Measurements from ENCODE around the gene PLTP.
A peak's percentile ranks its signal among the peaks of the same experiment; 100 is the strongest.
"Not testable (repeated sequence)": the region's sequence is repeated elsewhere in the genome, so short reads cannot be mapped to it uniquely, and the experiment has no call there.

PLTP gene, protein sequence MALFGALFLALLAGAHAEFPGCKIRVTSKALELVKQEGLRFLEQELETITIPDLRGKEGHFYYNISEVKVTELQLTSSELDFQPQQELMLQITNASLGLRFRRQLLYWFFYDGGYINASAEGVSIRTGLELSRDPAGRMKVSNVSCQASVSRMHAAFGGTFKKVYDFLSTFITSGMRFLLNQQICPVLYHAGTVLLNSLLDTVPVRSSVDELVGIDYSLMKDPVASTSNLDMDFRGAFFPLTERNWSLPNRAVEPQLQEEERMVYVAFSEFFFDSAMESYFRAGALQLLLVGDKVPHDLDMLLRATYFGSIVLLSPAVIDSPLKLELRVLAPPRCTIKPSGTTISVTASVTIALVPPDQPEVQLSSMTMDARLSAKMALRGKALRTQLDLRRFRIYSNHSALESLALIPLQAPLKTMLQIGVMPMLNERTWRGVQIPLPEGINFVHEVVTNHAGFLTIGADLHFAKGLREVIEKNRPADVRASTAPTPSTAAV

DNA sequence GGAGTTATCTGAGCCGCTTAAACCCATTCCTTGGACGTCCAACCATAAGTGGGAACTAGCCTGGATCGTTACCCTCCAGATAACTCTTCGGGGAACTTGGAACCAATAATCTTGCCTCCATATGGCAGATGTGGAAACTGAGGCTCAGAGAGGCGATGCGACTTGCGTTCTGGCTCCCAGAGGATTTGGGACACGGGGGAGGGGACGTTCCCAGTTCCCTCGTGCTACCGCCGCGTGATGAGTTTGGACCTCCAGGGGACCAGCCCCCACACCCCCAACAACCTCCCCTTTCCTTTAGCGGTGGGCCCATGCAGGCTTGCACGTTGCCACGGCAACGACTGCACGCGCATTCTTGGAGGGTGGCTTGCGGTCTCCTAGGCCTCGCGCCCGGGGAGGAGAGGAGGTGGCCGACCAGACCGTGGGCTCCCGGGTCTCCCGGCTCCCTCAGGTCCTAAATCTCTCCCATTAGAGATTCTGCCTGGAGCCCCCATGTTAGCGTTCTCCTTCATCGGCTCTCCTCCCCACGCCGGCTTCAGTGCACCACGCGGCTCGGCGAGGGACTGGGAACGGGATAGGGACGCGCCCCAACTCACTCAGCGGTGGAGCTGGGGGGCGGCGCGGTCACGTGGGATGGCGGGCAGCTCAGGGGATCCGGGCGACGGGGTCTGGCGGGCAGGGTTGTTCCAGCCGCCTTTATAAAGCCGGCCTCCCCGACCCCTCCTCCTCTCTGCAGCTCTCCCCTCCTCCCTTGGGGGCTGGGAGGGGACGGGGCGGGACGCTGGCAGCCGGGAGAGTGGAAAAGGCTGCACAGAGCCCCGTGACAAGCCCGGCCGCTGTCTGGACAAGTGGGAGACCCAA lies at the start of gene PLTP:
PLTP (minus strand) TSS at position 670 of the 858 bp plus-strand sequence. CDS start 703 bp downstream, outside the sequence.
- H3K9me3 ChIP-seq (ENCODE audit: control insufficient read depth, low read length), result no peaks in the 10 kb centered on the region
- peaks cover 24% of the 10 kb centered on the region for H3K4me1 ChIP-seq (ENCODE audit: control insufficient read depth, insufficient read depth, low read length)
- no peaks in the 10 kb centered on the region for H3K36me3 ChIP-seq (ENCODE audit: control insufficient read depth, insufficient read depth, low read length)
- peak within 1 kb of the TSS; percentile 23 for H3K4me3 ChIP-seq (ENCODE audit: low read length)
- no peaks in the 10 kb centered on the region for H3K27me3 ChIP-seq (ENCODE audit: control insufficient read depth, insufficient read depth, low read length)
- peak within 1 kb of the TSS; percentile 52 for H3K9ac ChIP-seq (ENCODE audit: low read length)

DNA sequence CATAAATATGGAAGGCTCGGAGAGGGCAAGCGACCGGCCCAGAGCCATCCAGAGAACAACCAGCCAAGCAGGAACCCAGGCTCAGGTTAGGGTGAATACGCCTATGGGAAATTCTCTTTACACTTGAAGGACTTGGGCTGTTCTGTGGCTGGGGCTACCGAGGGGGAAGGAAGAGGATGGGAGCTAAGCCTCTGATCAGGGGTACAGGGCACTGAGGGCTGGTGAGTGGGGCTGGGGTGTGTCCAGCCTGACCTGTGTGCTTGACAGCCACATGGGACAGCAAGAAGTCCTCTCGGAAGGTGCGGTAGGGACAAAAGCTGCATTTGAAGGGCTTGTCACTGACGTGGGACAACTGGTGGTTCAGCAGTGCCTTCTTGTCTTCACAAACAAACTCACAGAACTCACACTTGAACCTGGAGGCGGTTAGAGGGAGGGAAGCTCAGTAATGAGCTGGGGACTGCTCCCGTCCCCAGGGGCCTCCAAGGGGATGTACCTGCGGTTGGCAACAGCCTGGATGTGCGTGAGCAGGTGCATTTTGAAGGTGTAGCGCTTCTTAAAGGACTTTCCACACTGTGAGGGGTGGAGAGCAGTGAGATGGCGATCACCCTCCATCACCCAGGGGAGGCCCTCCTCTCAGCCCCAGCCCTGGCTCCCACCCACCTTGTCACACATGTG lies 48.1 kb upstream of the PLTP start:
- Histone ChIP-seq H3K36me3 (ENCODE audit: control insufficient read depth, insufficient read depth, low read length) (peaks cover 20% of the 10 kb centered on the region), H3K27me3 (ENCODE audit: control insufficient read depth, insufficient read depth, low read length) (no peaks in the 10 kb centered on the region), H3K9ac (ENCODE audit: low read length) (no peak overlapping the region)

DNA sequence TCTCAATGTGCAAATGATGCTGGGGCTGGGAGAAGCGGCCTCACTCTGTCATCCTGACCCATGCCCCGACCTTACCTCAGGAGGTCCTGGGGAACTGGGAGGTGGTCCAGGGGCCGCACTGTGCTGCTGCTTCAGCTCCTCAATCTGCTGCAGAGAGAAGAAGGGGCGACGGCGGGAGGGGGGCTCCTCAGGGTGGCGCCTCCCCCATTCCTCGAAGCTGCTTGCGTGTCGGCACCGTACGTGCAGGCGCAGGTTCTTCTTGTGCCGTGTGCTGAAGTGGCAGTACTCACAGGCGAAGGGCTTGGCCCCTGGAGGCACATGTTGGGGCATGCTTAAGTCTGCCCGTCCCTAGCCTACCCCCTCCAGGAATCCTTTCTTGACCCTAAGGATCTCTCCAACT lies 47.2 kb upstream of the PLTP start:
- H3K9me3 ChIP-seq (ENCODE audit: control insufficient read depth, low read length), result no peaks in the 10 kb centered on the region
- H3K4me3 ChIP-seq (ENCODE audit: low read length), result no peak overlapping the region
- no peak overlapping the region for H3K9ac ChIP-seq (ENCODE audit: low read length)
- no peaks in the 10 kb centered on the region for H3K4me1 ChIP-seq (ENCODE audit: control insufficient read depth, insufficient read depth, low read length)
- H3K36me3 ChIP-seq (ENCODE audit: control insufficient read depth, insufficient read depth, low read length), result peaks cover 20% of the 10 kb centered on the region
- H3K27me3 ChIP-seq (ENCODE audit: control insufficient read depth, insufficient read depth, low read length), result no peaks in the 10 kb centered on the region

More for the DNA sequence above, 48.1 kb upstream of the PLTP start:
- H3K4me3 ChIP-seq (ENCODE audit: low read length), result no peak overlapping the region
- H3K9me3 ChIP-seq (ENCODE audit: control insufficient read depth, low read length), result no peaks in the 10 kb centered on the region
- H3K4me1 ChIP-seq (ENCODE audit: control insufficient read depth, insufficient read depth, low read length), result no peaks in the 10 kb centered on the region

DNA sequence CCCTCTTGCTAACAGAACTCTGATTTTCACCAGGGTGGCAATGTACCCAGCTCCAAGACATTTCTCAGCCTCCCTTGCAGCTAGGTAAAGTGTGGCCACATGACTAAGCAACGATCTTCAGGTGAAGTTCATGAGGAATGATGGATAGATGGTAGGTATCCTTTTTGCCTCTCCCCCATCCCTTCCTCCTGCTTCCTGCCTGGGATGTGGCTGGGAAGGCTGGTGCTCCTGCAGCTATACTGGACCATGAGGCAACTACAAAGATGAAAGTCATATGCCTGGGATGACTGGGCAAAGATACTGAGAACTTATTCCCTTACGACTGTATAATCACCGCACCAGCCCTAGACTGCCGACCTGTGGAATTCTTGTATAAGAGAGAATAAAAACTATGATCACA lies 46.6 kb upstream of the PLTP start:
- no peaks in the 10 kb centered on the region for H3K9me3 ChIP-seq (ENCODE audit: control insufficient read depth, low read length)
- no peak overlapping the region for H3K9ac ChIP-seq (ENCODE audit: low read length)
- H3K36me3 ChIP-seq (ENCODE audit: control insufficient read depth, insufficient read depth, low read length), result peaks cover 25% of the 10 kb centered on the region
- no peak overlapping the region for H3K4me3 ChIP-seq (ENCODE audit: low read length)
- no peaks in the 10 kb centered on the region for H3K27me3 ChIP-seq (ENCODE audit: control insufficient read depth, insufficient read depth, low read length)
- H3K4me1 ChIP-seq (ENCODE audit: control insufficient read depth, insufficient read depth, low read length), result no peaks in the 10 kb centered on the region

DNA sequence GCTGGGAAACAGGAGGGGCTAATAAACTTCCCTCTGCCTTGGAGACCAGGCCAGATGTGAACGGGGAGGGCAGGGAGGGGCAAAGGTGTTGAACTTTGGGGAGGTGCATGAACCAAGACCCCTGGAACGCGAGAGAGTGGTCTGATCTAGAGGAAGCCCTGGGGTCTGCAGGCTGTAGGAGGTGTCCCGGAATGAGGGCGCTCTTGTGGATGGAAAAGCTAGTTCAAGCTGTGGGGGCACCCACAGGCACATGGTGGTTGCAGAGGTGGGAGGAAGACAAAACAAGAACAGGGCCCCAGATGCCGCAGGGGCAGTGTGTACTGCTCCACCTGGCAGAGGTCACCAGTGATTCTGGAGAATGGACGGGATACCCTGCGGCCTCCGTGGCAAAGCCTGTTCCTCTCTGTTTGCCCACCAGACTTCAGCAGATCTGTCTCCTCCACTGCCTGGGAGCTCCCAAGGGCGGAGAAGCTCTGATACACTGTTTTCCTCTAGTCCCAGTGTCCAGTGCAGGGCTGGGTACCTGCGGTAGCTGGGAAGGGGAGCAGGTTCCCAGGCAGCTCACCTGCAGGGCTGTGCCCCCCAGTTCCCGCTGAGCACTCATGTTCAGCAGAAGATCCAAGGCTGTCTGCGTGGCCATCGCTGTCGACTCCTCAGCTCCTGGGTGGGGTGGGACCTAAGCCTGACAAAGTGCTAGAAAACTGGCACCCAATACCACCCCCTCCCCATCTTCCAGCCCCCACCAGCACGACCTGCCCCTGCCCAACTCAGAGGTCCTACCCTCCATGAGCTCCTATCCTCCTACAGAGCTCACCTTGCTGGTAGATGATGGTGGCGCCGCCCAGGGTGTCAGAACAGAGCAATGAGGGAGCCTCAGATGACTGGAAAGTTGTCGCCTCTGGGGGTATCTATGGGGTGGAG lies 45.3 kb upstream of the PLTP start:
- no peaks in the 10 kb centered on the region for H3K9me3 ChIP-seq (ENCODE audit: control insufficient read depth, low read length)
- no peaks in the 10 kb centered on the region for H3K27me3 ChIP-seq (ENCODE audit: control insufficient read depth, insufficient read depth, low read length)
- no peak overlapping the region for H3K4me3 ChIP-seq (ENCODE audit: low read length)
- H3K4me1 ChIP-seq (ENCODE audit: control insufficient read depth, insufficient read depth, low read length), result no peaks in the 10 kb centered on the region
- H3K36me3 ChIP-seq (ENCODE audit: control insufficient read depth, insufficient read depth, low read length), result peaks cover 33% of the 10 kb centered on the region
- no peak overlapping the region for H3K9ac ChIP-seq (ENCODE audit: low read length)

DNA sequence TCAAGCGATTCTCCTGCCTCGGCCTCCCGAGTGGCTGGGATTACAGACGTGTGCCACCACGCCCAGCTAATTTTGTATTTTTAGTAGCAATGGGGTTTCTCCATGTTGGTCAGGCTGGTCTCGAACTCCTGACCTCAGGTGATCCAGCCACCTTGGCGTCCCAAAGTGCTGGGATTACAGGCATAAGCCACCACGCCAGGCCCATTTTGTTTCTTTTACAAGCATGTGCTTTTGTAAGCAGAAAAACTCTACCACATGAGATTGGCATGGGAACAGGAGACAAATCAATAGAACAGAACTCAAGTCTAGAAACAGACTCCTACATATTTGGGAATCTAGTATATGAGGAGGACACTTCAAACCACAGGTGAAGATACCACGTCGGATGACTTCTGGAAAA lies 44.4 kb upstream of the PLTP start:
- H3K4me1 ChIP-seq (ENCODE audit: control insufficient read depth, insufficient read depth, low read length); H3K27me3 ChIP-seq (ENCODE audit: control insufficient read depth, insufficient read depth, low read length); H3K9ac ChIP-seq (ENCODE audit: low read length); H3K4me3 ChIP-seq (ENCODE audit: low read length); H3K9me3 ChIP-seq (ENCODE audit: control insufficient read depth, low read length): not testable (repeated sequence)
- H3K36me3 ChIP-seq (ENCODE audit: control insufficient read depth, insufficient read depth, low read length), result peaks cover 41% of the 10 kb centered on the region

DNA sequence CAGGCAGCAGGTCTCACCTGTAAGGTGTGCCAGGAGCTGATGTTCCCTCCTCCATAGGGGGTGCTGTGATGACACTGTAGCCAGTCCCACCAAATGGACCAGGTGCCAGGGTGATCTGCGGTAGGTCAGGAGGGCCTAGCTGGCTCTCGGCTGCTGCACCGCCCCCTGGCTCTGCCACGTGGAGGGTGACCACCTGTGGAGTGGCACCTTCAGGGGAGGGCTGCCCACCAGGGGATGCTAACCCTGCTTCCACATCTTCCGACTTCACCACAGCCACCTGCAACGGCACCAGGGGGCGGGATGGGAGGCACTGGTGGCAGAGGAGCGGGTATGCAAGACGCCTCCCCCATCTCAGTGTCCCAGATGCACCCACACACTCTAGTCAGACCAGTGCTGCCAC lies 41.7 kb upstream of the PLTP start:
- H3K27me3 ChIP-seq (ENCODE audit: control insufficient read depth, insufficient read depth, low read length), result no peaks in the 10 kb centered on the region
- no peak overlapping the region for H3K9ac ChIP-seq (ENCODE audit: low read length)
- no peaks in the 10 kb centered on the region for H3K9me3 ChIP-seq (ENCODE audit: control insufficient read depth, low read length)
- no peak overlapping the region for H3K4me3 ChIP-seq (ENCODE audit: low read length)
- peaks cover 35% of the 10 kb centered on the region for H3K36me3 ChIP-seq (ENCODE audit: control insufficient read depth, insufficient read depth, low read length)
- H3K4me1 ChIP-seq (ENCODE audit: control insufficient read depth, insufficient read depth, low read length), result no peaks in the 10 kb centered on the region

DNA sequence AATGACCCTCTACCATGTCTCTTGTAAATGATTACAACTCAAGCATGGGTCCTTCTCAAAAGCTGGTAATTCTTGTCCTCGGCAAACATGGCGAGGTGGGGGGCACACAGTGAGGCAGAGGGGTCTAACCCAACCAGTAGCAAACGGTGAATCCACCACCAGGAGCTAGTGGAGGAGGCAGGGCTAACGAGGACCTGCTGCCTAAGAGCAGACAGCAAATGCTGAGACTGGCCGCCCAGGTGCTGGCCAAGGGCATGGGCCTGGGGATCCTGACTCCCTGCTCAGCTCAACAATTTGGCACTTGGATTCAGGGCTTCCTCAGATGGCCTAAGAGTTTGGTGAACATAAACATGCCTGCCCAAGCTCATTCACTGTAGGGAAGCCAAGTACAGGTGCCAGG lies 40.9 kb upstream of the PLTP start:
- H3K36me3 ChIP-seq (ENCODE audit: control insufficient read depth, insufficient read depth, low read length), result peaks cover 30% of the 10 kb centered on the region

DNA sequence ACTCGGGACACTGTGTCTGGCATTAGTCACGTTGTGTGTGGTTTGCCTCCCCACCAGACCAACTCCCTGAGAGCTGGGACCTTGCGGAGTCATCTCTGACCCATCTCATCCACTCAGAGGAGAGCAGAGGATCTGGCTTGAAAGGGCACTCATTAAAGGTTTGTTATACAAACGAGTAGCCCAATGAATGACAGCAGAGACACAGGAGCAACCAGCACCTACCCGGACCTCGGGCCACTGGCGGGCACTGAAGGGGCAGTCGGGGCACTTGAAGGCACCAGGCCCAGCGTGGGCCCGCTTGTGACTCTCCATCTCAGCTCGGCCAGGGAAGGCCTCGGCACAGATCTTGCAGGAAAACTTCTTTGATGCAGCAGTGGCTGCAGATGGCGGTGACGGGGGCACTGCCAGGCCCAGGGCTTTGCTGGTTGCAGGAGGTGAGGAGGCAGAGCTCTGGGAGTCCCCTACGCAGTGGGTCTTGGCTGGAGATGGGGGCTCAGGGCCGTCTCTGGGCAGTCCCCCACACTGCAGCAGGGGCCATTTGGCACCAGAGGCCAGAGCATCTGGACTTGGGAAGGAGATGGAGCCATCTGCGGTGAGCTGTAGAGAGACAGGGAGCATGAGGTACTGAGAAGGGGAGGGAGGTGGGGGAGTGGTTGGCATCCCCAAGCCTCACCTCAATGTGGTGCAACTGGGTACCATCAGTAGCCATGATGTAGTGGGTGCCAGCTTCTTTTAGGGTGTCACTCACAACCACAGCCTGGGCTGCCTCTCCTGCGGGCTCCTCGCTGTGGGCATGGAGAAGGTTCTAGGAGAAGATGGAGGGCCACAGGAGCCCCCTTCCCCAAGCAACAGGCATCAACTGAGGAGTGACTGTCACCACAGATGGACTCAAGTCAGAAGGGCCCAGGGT lies 40.2 kb upstream of the PLTP start:
- H3K9ac ChIP-seq (ENCODE audit: low read length), result no peak overlapping the region
- no peaks in the 10 kb centered on the region for H3K4me1 ChIP-seq (ENCODE audit: control insufficient read depth, insufficient read depth, low read length)
- H3K27me3 ChIP-seq (ENCODE audit: control insufficient read depth, insufficient read depth, low read length), result no peaks in the 10 kb centered on the region
- peaks cover 31% of the 10 kb centered on the region for H3K36me3 ChIP-seq (ENCODE audit: control insufficient read depth, insufficient read depth, low read length)
- no peak overlapping the region for H3K4me3 ChIP-seq (ENCODE audit: low read length)
- no peaks in the 10 kb centered on the region for H3K9me3 ChIP-seq (ENCODE audit: control insufficient read depth, low read length)

More for the DNA sequence above, 40.9 kb upstream of the PLTP start:
- H3K9me3 ChIP-seq (ENCODE audit: control insufficient read depth, low read length), result no peaks in the 10 kb centered on the region
- no peaks in the 10 kb centered on the region for H3K4me1 ChIP-seq (ENCODE audit: control insufficient read depth, insufficient read depth, low read length)
- H3K27me3 ChIP-seq (ENCODE audit: control insufficient read depth, insufficient read depth, low read length), result no peaks in the 10 kb centered on the region
- no peak overlapping the region for H3K4me3 ChIP-seq (ENCODE audit: low read length)
- H3K9ac ChIP-seq (ENCODE audit: low read length), result no peak overlapping the region

DNA sequence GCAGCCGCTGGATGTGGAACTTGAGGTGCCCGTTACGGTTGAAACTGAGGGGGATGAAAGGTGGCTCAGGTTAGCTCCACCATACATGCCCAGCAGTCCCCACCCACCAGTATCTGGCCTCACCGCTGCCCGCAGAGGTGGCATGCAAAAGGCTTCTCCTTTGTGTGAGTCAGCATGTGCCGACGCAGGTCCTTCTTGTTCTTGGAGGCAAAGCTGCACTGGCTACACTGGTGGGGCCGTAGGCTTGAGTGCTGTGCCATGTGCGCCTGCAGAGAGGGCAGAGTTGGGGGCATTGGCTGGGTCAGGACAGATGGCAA lies 38.3 kb upstream of the PLTP start:
- peaks cover 12% of the 10 kb centered on the region for H3K4me1 ChIP-seq (ENCODE audit: control insufficient read depth, insufficient read depth, low read length)
- no peaks in the 10 kb centered on the region for H3K9me3 ChIP-seq (ENCODE audit: control insufficient read depth, low read length)
- H3K9ac ChIP-seq (ENCODE audit: low read length), result no peak overlapping the region
- no peak overlapping the region for H3K4me3 ChIP-seq (ENCODE audit: low read length)
- peaks cover 48% of the 10 kb centered on the region for H3K36me3 ChIP-seq (ENCODE audit: control insufficient read depth, insufficient read depth, low read length)
- H3K27me3 ChIP-seq (ENCODE audit: control insufficient read depth, insufficient read depth, low read length), result no peaks in the 10 kb centered on the region
